OCI-LY1 (cell line): ENCODE results near the gene IGF2BP2.

ENCODE experiments used
- H2AFZ ChIP-seq: fragments of 200-600 bp; sonication (generic), shearing (Covaris generic); 2 replicates; pipeline ENCODE4 v1.6.0; 2014; ENCODE audit warnings: antibody characterized with exemption, mild to moderate bottlenecking, low read length
- H3F3A ChIP-seq: fragments of 200-600 bp; sonication (generic), shearing (Covaris generic); 2 replicates; pipeline ENCODE4 v1.6.0; 2014; ENCODE audit warnings: mild to moderate bottlenecking, antibody characterized with exemption, low read length, moderate library complexity; ENCODE audit not compliant: insufficient read depth
- H3K27ac ChIP-seq: fragments of 200-600 bp; sonication (generic); 2 replicates; pipeline ENCODE4 v1.5.1; 2014; ENCODE audit warnings: low read length, mixed run types, mild to moderate bottlenecking, low read depth; ENCODE audit not compliant: poor library complexity, severe bottlenecking
- H3K27me3 ChIP-seq: fragments of 200-600 bp; sonication (generic); 2 replicates; pipeline ENCODE4 v1.6.0; 2014; ENCODE audit warnings: antibody characterized with exemption, mild to moderate bottlenecking, low read length, moderate library complexity; ENCODE audit not compliant: insufficient read depth
- H3K36me3 ChIP-seq: fragments of 200-600 bp; sonication (generic); 2 replicates; pipeline ENCODE4 v1.6.1; 2014; ENCODE audit warnings: mild to moderate bottlenecking, antibody characterized with exemption, low read length, moderate library complexity, mixed read lengths; ENCODE audit not compliant: insufficient read depth
- H3K4me1 ChIP-seq: fragments of 200-600 bp; sonication (generic); 2 replicates; pipeline ENCODE4 v1.5.1; 2014; ENCODE audit warnings: mild to moderate bottlenecking, low read length, moderate library complexity; ENCODE audit not compliant: insufficient read depth, severe bottlenecking
- H3K4me2 ChIP-seq: fragments of 200-600 bp; sonication (generic), shearing (Covaris generic); 2 replicates; pipeline ENCODE4 v1.6.1; 2014; ENCODE audit warnings: low read length
- H3K4me3 ChIP-seq: fragments of 200-600 bp; sonication (generic); 2 replicates; pipeline ENCODE4 v1.5.1; 2014; ENCODE audit warnings: low read length, low read depth, mild to moderate bottlenecking, mixed read lengths; ENCODE audit not compliant: poor library complexity, severe bottlenecking
- H3K79me2 ChIP-seq: fragments of 200-600 bp; shearing (Covaris generic); 2 replicates; pipeline ENCODE4 v1.6.1; 2016; ENCODE audit warnings: mixed run types, low read length, mixed read lengths; ENCODE audit not compliant: insufficient read depth
- H3K9ac ChIP-seq: fragments of 200-600 bp; sonication (generic), shearing (Covaris generic); 2 replicates; pipeline ENCODE4 v1.6.1; 2014; ENCODE audit warnings: mild to moderate bottlenecking, low read length, mixed read lengths
- H3K9me2 ChIP-seq: fragments of 200-600 bp; sonication (generic), shearing (Covaris generic); 2 replicates; pipeline ENCODE4 v1.6.1; 2014; ENCODE audit warnings: low read depth, mild to moderate bottlenecking, low read length, mixed read lengths
- H3K9me3 ChIP-seq: fragments of 200-600 bp; shearing (Covaris generic); 2 replicates; pipeline ENCODE4 v1.6.1; 2014; ENCODE audit warnings: low read length, mixed read lengths
- H4K20me1 ChIP-seq: fragments of 200-600 bp; sonication (generic), shearing (Covaris generic); 2 replicates; pipeline ENCODE4 v1.6.0; 2016; ENCODE audit warnings: mild to moderate bottlenecking, low read length; ENCODE audit not compliant: insufficient read depth
- EZH2 ChIP-seq: fragments of 200-600 bp; sonication (generic), shearing (Covaris generic); IDR thresholded peaks from 2 replicates; pipeline ENCODE4 v1.8.0; 2017; ENCODE audit warnings: borderline replicate concordance, mixed run types, mild to moderate bottlenecking, antibody characterized with exemption, low read length, moderate library complexity, mixed read lengths
- TF ChIP-seq, protein P1 (sequence below): fragments of 200-600 bp; sonication (generic), shearing (Covaris generic); IDR thresholded peaks from 2 replicates; pipeline ENCODE4 v1.5.1; 2017; ENCODE audit warnings: mild to moderate bottlenecking, antibody characterized with exemption, low read length, moderate library complexity, mixed read lengths

Gene IGF2BP2

DNA sequence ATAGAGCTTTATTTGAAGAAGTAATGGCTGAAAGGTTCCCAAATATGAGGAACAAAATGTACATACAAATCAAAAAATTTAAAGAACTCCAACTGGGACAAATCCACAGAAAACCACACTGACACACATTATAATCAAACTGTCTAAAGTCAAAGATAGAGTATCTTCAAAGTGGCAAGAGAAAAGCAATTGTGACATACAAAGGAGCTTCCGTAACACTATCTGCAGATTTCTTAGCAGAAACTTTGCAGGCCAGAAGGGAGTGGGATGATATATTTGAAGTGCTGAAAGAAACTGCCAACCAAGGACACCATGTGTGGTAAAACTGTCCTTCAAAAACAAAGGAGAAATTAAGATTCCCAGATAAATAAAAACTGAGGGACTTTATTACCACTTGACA lies 146.8 kb downstream of the IGF2BP2 start:
- Histone ChIP-seq H3K27ac (no peak overlapping the region), H3K4me1 (no peaks in the 10 kb centered on the region), H3K79me2 (no peaks in the 10 kb centered on the region), H3K9me3 (no peaks in the 10 kb centered on the region), H3K4me2 (no peak overlapping the region), H3K4me3 (no peak overlapping the region), H3F3A (no peaks in the 10 kb centered on the region), H3K36me3 (no peaks in the 10 kb centered on the region), H4K20me1 (no peaks in the 10 kb centered on the region), H2AFZ (no peak overlapping the region), H3K27me3 (no peaks in the 10 kb centered on the region), H3K9me2 (no peaks in the 10 kb centered on the region), H3K9ac (no peak overlapping the region)
- no peak for TF ChIP-seq EZH2
- TF ChIP-seq, protein P1, sequence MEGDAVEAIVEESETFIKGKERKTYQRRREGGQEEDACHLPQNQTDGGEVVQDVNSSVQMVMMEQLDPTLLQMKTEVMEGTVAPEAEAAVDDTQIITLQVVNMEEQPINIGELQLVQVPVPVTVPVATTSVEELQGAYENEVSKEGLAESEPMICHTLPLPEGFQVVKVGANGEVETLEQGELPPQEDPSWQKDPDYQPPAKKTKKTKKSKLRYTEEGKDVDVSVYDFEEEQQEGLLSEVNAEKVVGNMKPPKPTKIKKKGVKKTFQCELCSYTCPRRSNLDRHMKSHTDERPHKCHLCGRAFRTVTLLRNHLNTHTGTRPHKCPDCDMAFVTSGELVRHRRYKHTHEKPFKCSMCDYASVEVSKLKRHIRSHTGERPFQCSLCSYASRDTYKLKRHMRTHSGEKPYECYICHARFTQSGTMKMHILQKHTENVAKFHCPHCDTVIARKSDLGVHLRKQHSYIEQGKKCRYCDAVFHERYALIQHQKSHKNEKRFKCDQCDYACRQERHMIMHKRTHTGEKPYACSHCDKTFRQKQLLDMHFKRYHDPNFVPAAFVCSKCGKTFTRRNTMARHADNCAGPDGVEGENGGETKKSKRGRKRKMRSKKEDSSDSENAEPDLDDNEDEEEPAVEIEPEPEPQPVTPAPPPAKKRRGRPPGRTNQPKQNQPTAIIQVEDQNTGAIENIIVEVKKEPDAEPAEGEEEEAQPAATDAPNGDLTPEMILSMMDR, result no peak

DNA sequence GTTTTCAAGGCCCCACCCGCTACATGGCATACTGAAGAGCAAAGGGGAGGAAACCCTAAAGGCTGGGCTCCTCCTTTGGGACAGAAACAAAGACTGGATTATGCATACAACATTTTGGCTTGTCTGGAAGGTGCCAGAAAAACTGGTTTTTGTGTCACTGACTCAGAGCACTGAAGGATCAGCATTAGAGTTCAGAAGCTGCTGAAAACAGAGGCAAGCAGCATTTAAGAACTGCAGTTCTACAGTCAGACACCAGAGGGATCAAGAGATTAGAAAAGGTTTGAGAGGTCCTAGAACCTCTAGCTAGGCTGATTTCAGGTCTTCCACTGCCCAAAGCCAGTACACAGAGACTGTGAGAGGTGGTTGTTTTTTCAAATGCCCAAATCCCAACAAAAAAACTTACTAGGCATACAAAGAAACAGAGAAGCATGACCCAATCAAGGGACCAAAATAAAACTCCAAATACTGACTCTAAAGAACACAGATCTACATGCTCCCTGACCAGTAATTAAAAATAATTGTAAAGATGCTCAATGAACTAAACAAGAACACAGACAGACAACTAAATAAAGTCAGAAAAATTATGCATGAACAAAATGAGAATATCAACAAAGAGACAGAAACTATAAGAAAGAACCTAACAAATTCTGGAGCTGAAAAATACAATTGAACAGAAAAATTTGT lies 147.6 kb downstream of the IGF2BP2 start:
- Histone ChIP-seq H4K20me1 (no peaks in the 10 kb centered on the region), H3K9me3 (no peaks in the 10 kb centered on the region), H3K36me3 (no peaks in the 10 kb centered on the region), H3F3A (no peaks in the 10 kb centered on the region), H3K79me2 (no peaks in the 10 kb centered on the region), H3K9me2 (no peaks in the 10 kb centered on the region), H3K9ac (no peak overlapping the region), H3K4me3 (no peak overlapping the region), H2AFZ (no peak overlapping the region), H3K4me1 (no peaks in the 10 kb centered on the region), H3K27ac (no peak overlapping the region), H3K4me2 (no peak overlapping the region), H3K27me3 (no peaks in the 10 kb centered on the region)
- TF ChIP-seq, protein P1, result peak; percentile 72
- TF ChIP-seq EZH2, result no peak

DNA sequence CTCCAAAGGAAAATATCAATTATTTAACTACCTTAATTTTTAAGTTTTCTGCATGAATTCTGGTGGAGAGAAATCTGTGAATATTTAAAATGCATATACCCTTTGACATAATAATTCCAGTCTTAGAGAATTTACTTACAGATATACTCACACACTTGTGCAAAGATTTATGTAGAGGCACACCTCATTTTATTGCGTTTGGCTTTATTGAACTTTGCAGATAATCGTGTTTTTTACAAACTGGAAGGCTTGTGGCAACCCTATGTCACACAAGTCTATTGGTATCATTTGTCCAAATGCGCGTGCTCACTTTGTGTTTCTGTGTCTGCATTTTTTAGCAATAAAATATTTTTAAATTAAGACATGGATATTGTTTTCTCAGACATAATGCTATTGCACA lies 157.3 kb downstream of the IGF2BP2 start:
- Histone ChIP-seq H3K36me3 (no peaks in the 10 kb centered on the region), H3K9me2 (no peaks in the 10 kb centered on the region), H4K20me1 (no peaks in the 10 kb centered on the region), H3K27me3 (no peaks in the 10 kb centered on the region), H3F3A (no peaks in the 10 kb centered on the region), H3K4me2 (no peak overlapping the region), H3K4me1 (no peaks in the 10 kb centered on the region), H3K9ac (no peak overlapping the region), H3K79me2 (no peaks in the 10 kb centered on the region), H3K4me3 (no peak overlapping the region), H2AFZ (no peak overlapping the region), H3K27ac (no peak overlapping the region), H3K9me3 (no peaks in the 10 kb centered on the region)
- TF ChIP-seq, protein P1, result no peak
- no peak for TF ChIP-seq EZH2
